DMS153 treated with DMSO at 0.1 percent for 48 hours (cell line): ENCODE results near the gene HNRNPH3.

Experiments
- DNase-seq: peaks from one replicate; lab custom pipeline; 2025; ENCODE audit not compliant: unreplicated experiment; lab: John Stamatoyannopoulos, UW

The HNRNPH3 gene

DNA sequence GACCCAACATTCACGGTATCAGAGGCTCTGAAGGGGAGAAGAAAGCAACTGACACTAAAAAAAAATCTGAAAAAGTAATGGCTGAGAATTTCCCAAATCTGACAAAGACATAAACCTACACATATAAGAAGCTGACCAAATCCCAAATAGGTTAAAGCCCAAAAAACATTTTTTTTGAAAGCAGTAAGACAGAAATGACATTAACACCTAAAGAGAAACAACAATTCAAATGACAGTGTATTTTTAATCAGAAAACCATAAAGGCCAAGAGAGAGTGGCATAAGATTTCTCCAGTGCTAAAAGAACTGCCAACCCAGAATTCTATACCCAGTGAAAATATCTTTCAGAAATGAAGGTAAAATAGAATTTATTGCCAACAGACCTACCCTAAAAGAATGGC lies 39.7 kb downstream of the HNRNPH3 start:
- DNase-seq, result no peak

GRCh38 chr10:68385740-68386139 lies 53.9 kb downstream of the HNRNPH3 start:
- no peak for DNase-seq
